Tibial artery (tissue), 4 donors: ENCODE measurements around the gene TNPO2.

Source experiments
- DNase-seq, 2 donors: peaks; one replicate each; pipeline ENCODE4 v3.0.0-alpha.2; 2019
- H3K27ac ChIP-seq, 2 donors: fragments of 200-600 bp; sonication (generic) in 1 of 2; 1 replicate in 1 of 2; 2 replicates in 1 of 2; pipeline ENCODE4 v1.5.1; 2018 to 2019; ENCODE audit warnings: mild to moderate bottlenecking in 1 of 2
- H3K27me3 ChIP-seq, 2 donors: fragments of 200-600 bp; sonication (generic) in 1 of 2; one replicate each; pipeline versions ENCODE4 v1.5.1 to v1.6.0; 2016 to 2019
- H3K36me3 ChIP-seq, 3 donors: fragments of 200-600 bp; sonication (generic) in 2 of 3; one replicate each; pipeline ENCODE4 v1.5.1; 2016 to 2019; ENCODE audit warnings: mild to moderate bottlenecking in 2 of 3
- H3K4me1 ChIP-seq, 4 donors: fragments of 200-600 bp; sonication (generic) in 2 of 4; 1 replicate in 3 of 4; 2 replicates in 1 of 4; pipeline ENCODE4 v1.5.1; 2016 to 2019
- H3K4me3 ChIP-seq, 2 donors: fragments of 200-600 bp; sonication (generic) in 1 of 2; 1 replicate in 1 of 2; 2 replicates in 1 of 2; pipeline ENCODE4 v1.5.1; 2018 to 2019; ENCODE audit warnings: mild to moderate bottlenecking in 2 of 2
- H3K9me3 ChIP-seq, 3 donors: fragments of 200-600 bp; sonication (generic) in 1 of 3; one replicate each; pipeline ENCODE4 v1.5.1; 2016 to 2019
- CTCF ChIP-seq, 2 experiments: fragments of 200-600 bp in 1 of 2; fragments of 450-650 bp in 1 of 2; IDR thresholded peaks; one replicate each; pipeline ENCODE4 v1.5.1; 2017 to 2019; ENCODE audit warnings: antibody characterized with exemption in 2 of 2, mild to moderate bottlenecking in 1 of 2, moderate library complexity in 1 of 2
- intact Hi-C: fragments of 100-400 bp; cut with DNase I; formaldehyde crosslinking; loops from one replicate; pipeline ENCODE4 v1.15.0; 2023; ENCODE audit warnings: low total_unique reads

TNPO2 gene

GRCh38 chr19:12695997-12696365 lies 27.8 kb downstream of the TNPO2 start:
- intact Hi-C loops, result no loop called here
- peaks cover 4 to 14% (median 14%) of the 10 kb centered on the region in 3 donors for H3K36me3 ChIP-seq
- H3K27me3 ChIP-seq, result no peaks in the 10 kb centered on the region
- peak overlapping the region; percentile 79 to 83 for H3K27ac ChIP-seq
- no peak for TF ChIP-seq CTCF (IDR thresholded peaks at IDR 0.05)
- H3K9me3 ChIP-seq, result no peaks in the 10 kb centered on the region
- DNase-seq, result no peak
- peaks cover 3 to 21% (median 14%) of the 10 kb centered on the region in 4 donors for H3K4me1 ChIP-seq
- peak overlapping the region; percentile 66 to 93 for H3K4me3 ChIP-seq

- Histone ChIP-seq H3K27ac (peak overlapping the region in 1 of 2 donors; percentile 79), H3K27me3 (no peaks in the 10 kb centered on the region), H3K4me1 (peaks cover 3 to 21% (median 14%) of the 10 kb centered on the region in 4 donors), H3K9me3 (no peaks in the 10 kb centered on the region), H3K36me3 (peaks cover 0 to 9% (median 9%) of the 10 kb centered on the region in 3 donors), H3K4me3 (peak overlapping the region; percentile 66 to 93)
- intact Hi-C loops, result no loop called here
- no peak for TF ChIP-seq CTCF (IDR thresholded peaks at IDR 0.05)
- no peak for DNase-seq
These were observed 28.2 kb downstream of the TNPO2 start for GRCh38 chr19:12695514-12695913.

GRCh38 chr19:12695096-12695495 lies 28.6 kb downstream of the TNPO2 start:
- Histone ChIP-seq H3K36me3 (peaks cover 0 to 5% (median 5%) of the 10 kb centered on the region in 3 donors), H3K27me3 (no peaks in the 10 kb centered on the region), H3K4me3 (no peak overlapping the region), H3K27ac (no peak overlapping the region), H3K4me1 (peaks cover 3 to 21% (median 14%) of the 10 kb centered on the region in 4 donors), H3K9me3 (no peaks in the 10 kb centered on the region)
- intact Hi-C loops, result no loop called here
- no peak for TF ChIP-seq CTCF (IDR thresholded peaks at IDR 0.05)
- no peak for DNase-seq

GRCh38 chr19:12694641-12695040 lies 29.1 kb downstream of the TNPO2 start:
- peaks cover 3 to 21% (median 14%) of the 10 kb centered on the region in 4 donors for H3K4me1 ChIP-seq
- H3K36me3 ChIP-seq, result peaks cover 0 to 4% (median 2%) of the 10 kb centered on the region in 3 donors
- TF ChIP-seq CTCF (IDR thresholded peaks at IDR 0.05), result no peak
- H3K9me3 ChIP-seq, result no peaks in the 10 kb centered on the region
- no peaks in the 10 kb centered on the region for H3K27me3 ChIP-seq
- no peak overlapping the region for H3K4me3 ChIP-seq
- no peak overlapping the region for H3K27ac ChIP-seq
- DNase-seq, result no peak
- intact Hi-C loops, result no loop called here

- no peak for TF ChIP-seq CTCF (IDR thresholded peaks at IDR 0.05)
- Histone ChIP-seq H3K4me3 (no peak overlapping the region), H3K4me1 (peaks cover 3 to 21% (median 14%) of the 10 kb centered on the region in 4 donors), H3K36me3 (peaks cover 0 to 12% (median 0%) of the 10 kb centered on the region in 3 donors), H3K27ac (no peak overlapping the region), H3K9me3 (no peaks in the 10 kb centered on the region), H3K27me3 (no peaks in the 10 kb centered on the region)
- DNase-seq, result no peak
- intact Hi-C loops, result no loop called here
These were observed 30.8 kb downstream of the TNPO2 start for GRCh38 chr19:12692960-12693359.
